ENCODE measurements around the gene MAST3. TPM values are rescaled to one million over a fixed set of nuclear protein-coding genes. Genes with fewer than 3 reads are reported as not detected.
A peak's percentile ranks its signal among the peaks of the same experiment; 100 is the strongest.

The MAST3 gene
- total and polyA plus RNA-seq, 8 donors = 13.7 to 27.5 (median 23.6) TPM

DNA sequence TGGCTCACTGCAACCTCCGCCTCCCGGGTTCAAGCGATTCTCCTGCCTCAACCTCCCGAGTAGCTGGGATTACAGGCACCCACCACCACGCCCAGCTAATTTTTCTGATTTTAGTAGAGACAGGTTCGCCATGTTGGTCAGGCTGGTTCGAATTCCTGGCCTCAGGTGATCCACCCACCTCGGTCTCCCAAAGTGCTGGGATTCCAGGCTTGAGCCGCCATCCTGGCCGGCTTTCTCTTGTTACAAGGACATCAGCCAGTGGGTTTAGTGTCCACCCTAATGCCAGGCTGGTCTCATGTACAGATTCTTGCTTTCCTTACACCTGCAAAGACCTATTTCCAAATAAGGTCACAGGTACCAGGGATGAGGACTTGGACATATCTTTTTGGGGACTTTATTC lies 62.2 kb downstream of the MAST3 start:
- no peaks in the 10 kb centered on the region for H3K9me3 ChIP-seq

GRCh38 chr19:18160493-18160970 lies 63.0 kb downstream of the MAST3 start:
- ATAC-seq = peak; percentile 1 to 11 (median 6)
- Histone ChIP-seq H3K4me1 (peaks cover 13 to 23% (median 16%) of the 10 kb centered on the region in 3 donors), H3K27me3 (no peaks in the 10 kb centered on the region), H3K36me3 (peaks cover 0 to 10% (median 9%) of the 10 kb centered on the region in 3 donors), H3K4me3 (peak overlapping the region in 3 of 4 donors; percentile 5 to 47 (median 30)), H3K27ac (peak overlapping the region in 3 of 4 donors; percentile 57 to 70 (median 60)), H3K9me3 (no peaks in the 10 kb centered on the region)
- peak in 1 of 6 donors; percentile 46 for DNase-seq
- intact Hi-C loops (cut with DNase I) = loop anchor here in 1 of 3 donors (10.0 kb wide), 1 partner anchor 46 kb away; no protein-coding TSS in a partner anchor
- no peak for FAIRE-seq
- no peak for TF ChIP-seq CTCF (IDR thresholded peaks at IDR 0.05)
- 48 to 56% methylated on average over 12 to 13 of the region's 13 CpGs for WGBS, 2 donors

More for the DNA sequence above, 62.2 kb downstream of the MAST3 start:
- H3K27ac ChIP-seq = no peak overlapping the region
- peaks cover 0 to 10% (median 9%) of the 10 kb centered on the region in 3 donors for H3K36me3 ChIP-seq
- intact Hi-C loops (cut with DNase I) = loop anchor here in 1 of 3 donors (10.0 kb wide), 1 partner anchor 45 kb away; no protein-coding TSS in a partner anchor
- no peaks in the 10 kb centered on the region for H3K27me3 ChIP-seq
- TF ChIP-seq CTCF (IDR thresholded peaks at IDR 0.05) = no peak
- FAIRE-seq (no peak), DNase-seq (peak in 1 of 6 donors; percentile 11), ATAC-seq (no peak)
- WGBS, 2 donors = 92 to 96% methylated on average over 10 of the region's 10 CpGs
- peaks cover 13 to 23% (median 16%) of the 10 kb centered on the region in 3 donors for H3K4me1 ChIP-seq
- H3K4me3 ChIP-seq = no peak overlapping the region

- Histone ChIP-seq H3K27me3 (no peaks in the 10 kb centered on the region), H3K36me3 (peaks cover 0 to 14% (median 10%) of the 10 kb centered on the region in 3 donors), H3K4me1 (peaks cover 10 to 23% (median 16%) of the 10 kb centered on the region in 3 donors), H3K9me3 (no peaks in the 10 kb centered on the region), H3K27ac (peak overlapping the region; percentile 53 to 70 (median 58)), H3K4me3 (peak overlapping the region in 3 of 4 donors; percentile 5 to 47 (median 30))
- FAIRE-seq (no peak), ATAC-seq (peak; percentile 78 to 84 (median 80)), DNase-seq (peak; percentile 58 to 97 (median 84))
- TF ChIP-seq CTCF (IDR thresholded peaks at IDR 0.05) = peak; percentile 27 to 54 (median 40)
- intact Hi-C loops (cut with DNase I) = loop anchor here in 1 of 3 donors (10.0 kb wide), 1 partner anchor 46 kb away; no protein-coding TSS in a partner anchor
- WGBS, 2 donors = 1 to 3% methylated on average over 26 to 66 of the region's 66 CpGs
Measured at GRCh38 chr19:18160971-18161635, 63.5 kb downstream of the MAST3 start.

DNA sequence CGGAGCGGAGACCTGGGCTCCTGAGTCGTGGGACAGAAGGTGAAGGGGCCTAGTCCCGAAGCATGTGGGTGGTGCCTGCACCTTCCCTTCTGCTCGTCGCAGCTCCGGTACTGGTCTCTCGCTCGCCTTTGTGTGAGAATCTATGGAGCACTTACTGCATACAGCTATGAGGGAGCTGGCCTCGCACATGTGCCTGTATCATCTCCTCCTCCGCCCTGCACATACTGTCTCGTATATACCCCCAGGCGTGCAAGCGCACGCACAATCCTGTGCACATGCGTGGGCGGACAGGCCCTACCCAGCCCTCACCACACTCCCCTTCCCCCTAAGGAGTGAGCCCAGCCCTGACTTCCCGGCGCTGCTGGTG lies 64.0 kb downstream of the MAST3 start:
- no peaks in the 10 kb centered on the region for H3K27me3 ChIP-seq
- ATAC-seq (no peak), DNase-seq (peak in 2 of 6 donors; percentile 31 to 51), FAIRE-seq (no peak)
- peaks cover 5 to 18% (median 12%) of the 10 kb centered on the region in 3 donors for H3K4me1 ChIP-seq
- intact Hi-C loops (cut with DNase I) = loop anchor here in 1 of 3 donors (10.0 kb wide), 1 partner anchor 47 kb away; no protein-coding TSS in a partner anchor
- H3K27ac ChIP-seq = no peak overlapping the region
- H3K9me3 ChIP-seq = no peaks in the 10 kb centered on the region
- 64 to 69% methylated on average over 19 of the region's 19 CpGs for WGBS, 2 donors
- peaks cover 0 to 19% (median 10%) of the 10 kb centered on the region in 3 donors for H3K36me3 ChIP-seq
- no peak for TF ChIP-seq CTCF (IDR thresholded peaks at IDR 0.05)
- peak overlapping the region in 2 of 4 donors; percentile 30 to 47 for H3K4me3 ChIP-seq

Measured in pancreas (tissue), 10 donors.